PC-9 (cell line): Measurements from ENCODE around the gene EXOG. TPM values are rescaled to one million over a fixed set of nuclear protein-coding genes. Genes with fewer than 3 reads are reported as not detected.

Experiments used
- BruUV-seq: library from RNA; stranded (reverse); fragments of 400-500 nt; replicated peaks from 2 replicates; lab custom pipeline; 2021; lab: Mats Ljungman, UMichigan
- CTCF ChIA-PET: fragments of 300-600 bp; sonication (Branson Sonifier 250); formaldehyde crosslinking; loops from one replicate; lab custom pipeline; 2022; ENCODE audit warnings: antibody characterized with exemption; lab: Charles Lee
- POLR2A ChIA-PET: fragments of 300-600 bp; sonication (Branson Sonifier 250); formaldehyde crosslinking; loops from one replicate; lab custom pipeline; 2022; ENCODE audit warnings: antibody characterized with exemption; ENCODE audit not compliant: unreplicated experiment; lab: Charles Lee
- DNase-seq, 2 experiments: peaks; one replicate each; pipeline versions ENCODE4 v3.0.0 to v3.0.0-alpha.2; 2015 to 2022; ENCODE audit warnings: mixed read lengths in 1 of 2
- H2AFZ ChIP-seq: fragments of 200-600 bp; sonication (generic); 2 replicates; pipeline ENCODE4 v1.8.1; 2017; ENCODE audit warnings: antibody characterized with exemption
- H3F3A ChIP-seq: fragments of 200-600 bp; sonication (generic); 2 replicates; pipeline ENCODE4 v1.8.1; 2017; ENCODE audit warnings: antibody characterized with exemption, mild to moderate bottlenecking, low read depth; ENCODE audit not compliant: insufficient read depth
- H3K27ac ChIP-seq: fragments of 200-600 bp; sonication (generic); 2 replicates; pipeline ENCODE4 v1.6.1; 2016; ENCODE audit warnings: mixed run types
- H3K27me3 ChIP-seq: fragments of 200-600 bp; sonication (generic); 2 replicates; pipeline ENCODE4 v1.6.1; 2016; ENCODE audit warnings: low read depth, mixed run types; ENCODE audit not compliant: insufficient read depth
- H3K36me3 ChIP-seq: fragments of 200-600 bp; sonication (generic); 2 replicates; pipeline ENCODE4 v1.6.1; 2016; ENCODE audit warnings: low read depth, mixed run types
- H3K4me1 ChIP-seq: fragments of 200-600 bp; sonication (generic); replicated peaks from 2 replicates; pipeline ENCODE4 v1.6.1; 2016; ENCODE audit warnings: mixed run types; ENCODE audit not compliant: insufficient read depth
- H3K4me2 ChIP-seq: fragments of 200-600 bp; sonication (generic); 2 replicates; pipeline ENCODE4 v1.6.1; 2017; ENCODE audit warnings: mixed run types
- H3K4me3 ChIP-seq: fragments of 200-600 bp; sonication (generic); 2 replicates; pipeline ENCODE4 v1.6.1; 2016; ENCODE audit warnings: mixed run types
- H3K79me2 ChIP-seq: fragments of 200-600 bp; sonication (generic); 2 replicates; pipeline ENCODE4 v1.6.1; 2017; ENCODE audit warnings: low read depth, mixed run types
- H3K9me2 ChIP-seq: fragments of 200-600 bp; sonication (generic); 2 replicates; pipeline ENCODE4 v1.8.1; 2017; ENCODE audit warnings: mild to moderate bottlenecking; ENCODE audit not compliant: insufficient read depth
- H3K9me3 ChIP-seq: fragments of 200-600 bp; sonication (generic); 2 replicates; pipeline ENCODE4 v1.8.1; 2016; ENCODE audit warnings: low read depth; ENCODE audit not compliant: insufficient read depth
- H4K20me1 ChIP-seq: fragments of 200-600 bp; sonication (generic); 2 replicates; pipeline ENCODE4 v1.8.1; 2017; ENCODE audit not compliant: insufficient read depth
- CTCF ChIP-seq: fragments of 200-600 bp; sonication (generic); conservative IDR thresholded peaks from 2 replicates; pipeline ENCODE4 v1.6.1; 2017; ENCODE audit warnings: mixed run types, antibody characterized with exemption, mild to moderate bottlenecking, moderate library complexity
- EZH2 ChIP-seq: fragments of 200-600 bp; sonication (generic); IDR thresholded peaks from 2 replicates; pipeline ENCODE4 v1.8.0; 2017; ENCODE audit warnings: antibody characterized with exemption, low read depth
- intact Hi-C: fragments of 100-400 bp; cut with micrococcal nuclease; formaldehyde crosslinking; loops from one replicate; pipeline ENCODE4 v1.10.0; 2022; ENCODE audit not compliant: unreplicated experiment
- total RNA-seq: library from RNA; stranded (reverse); gene quantifications from 2 replicates; pipeline ENCODE4 v1.2.3, GENCODE V29; 2021

EXOG gene
- total RNA-seq, 1 experiment from 2014 or later = 7.5 TPM

- TF ChIP-seq CTCF (no peak), EZH2 (no peak)
- H3F3A ChIP-seq = no peaks in the 10 kb centered on the region
- no peak overlapping the region for H2AFZ ChIP-seq
- no peak overlapping the region for H3K27ac ChIP-seq
- H3K9me2 ChIP-seq = no peaks in the 10 kb centered on the region
- no peak overlapping the region for H3K4me3 ChIP-seq
- no peaks in the 10 kb centered on the region for H3K9me3 ChIP-seq
- intact Hi-C loops = no loop called here
- H3K27me3 ChIP-seq = peaks cover 11% of the 10 kb centered on the region
- DNase-seq = no peak
- no peak overlapping the region for H3K4me2 ChIP-seq
- CTCF ChIA-PET = no interaction called here
- no peaks in the 10 kb centered on the region for H4K20me1 ChIP-seq
- H3K79me2 ChIP-seq = no peaks in the 10 kb centered on the region
- POLR2A ChIA-PET = no interaction called here
- H3K4me1 ChIP-seq = no peaks in the 10 kb centered on the region
- no peaks in the 10 kb centered on the region for H3K36me3 ChIP-seq
- BruUV-seq = no TSS peak
These were observed 67.1 kb downstream of the EXOG start for GRCh38 chr3:38563070-38563885.

- ChIA-PET POLR2A (no interaction called here), CTCF (no interaction called here)
- no peaks in the 10 kb centered on the region for H3K9me2 ChIP-seq
- intact Hi-C loops = no loop called here
- no peaks in the 10 kb centered on the region for H3K4me1 ChIP-seq
- no peak for DNase-seq
- no peaks in the 10 kb centered on the region for H3K9me3 ChIP-seq
- no peak overlapping the region for H3K4me2 ChIP-seq
- BruUV-seq = no TSS peak
- no peak for TF ChIP-seq EZH2
- no peak for TF ChIP-seq CTCF
- H3K79me2 ChIP-seq = no peaks in the 10 kb centered on the region
- no peaks in the 10 kb centered on the region for H3F3A ChIP-seq
- H3K36me3 ChIP-seq = no peaks in the 10 kb centered on the region
- H2AFZ ChIP-seq = no peak overlapping the region
- peaks cover 11% of the 10 kb centered on the region for H3K27me3 ChIP-seq
- H3K27ac ChIP-seq = no peak overlapping the region
- H4K20me1 ChIP-seq = no peaks in the 10 kb centered on the region
- H3K4me3 ChIP-seq = no peak overlapping the region
These were observed 67.7 kb downstream of the EXOG start for GRCh38 chr3:38563886-38564270.

GRCh38 chr3:38564631-38565338 is 68.6 kb downstream of the EXOG start:
- Histone ChIP-seq H3K4me3 (no peak overlapping the region), H3K36me3 (no peaks in the 10 kb centered on the region), H3K9me3 (no peaks in the 10 kb centered on the region), H3K27me3 (peaks cover 9% of the 10 kb centered on the region), H3F3A (no peaks in the 10 kb centered on the region), H3K9me2 (no peaks in the 10 kb centered on the region), H3K4me2 (no peak overlapping the region), H3K27ac (no peak overlapping the region), H3K4me1 (no peaks in the 10 kb centered on the region), H3K79me2 (no peaks in the 10 kb centered on the region), H2AFZ (no peak overlapping the region), H4K20me1 (no peaks in the 10 kb centered on the region)
- no TSS peak for BruUV-seq
- POLR2A ChIA-PET = no interaction called here
- no peak for DNase-seq
- CTCF ChIA-PET = no interaction called here
- TF ChIP-seq CTCF = no peak
- TF ChIP-seq EZH2 = no peak
- intact Hi-C loops = no loop called here
